Measurements from ENCODE around the gene PYCARD.
A peak's percentile ranks its signal among the peaks of the same experiment; 100 is the strongest.
"Not testable (repeated sequence)": the region's sequence is repeated elsewhere in the genome, so short reads cannot be mapped to it uniquely, and the experiment has no call there.

The PYCARD gene

DNA sequence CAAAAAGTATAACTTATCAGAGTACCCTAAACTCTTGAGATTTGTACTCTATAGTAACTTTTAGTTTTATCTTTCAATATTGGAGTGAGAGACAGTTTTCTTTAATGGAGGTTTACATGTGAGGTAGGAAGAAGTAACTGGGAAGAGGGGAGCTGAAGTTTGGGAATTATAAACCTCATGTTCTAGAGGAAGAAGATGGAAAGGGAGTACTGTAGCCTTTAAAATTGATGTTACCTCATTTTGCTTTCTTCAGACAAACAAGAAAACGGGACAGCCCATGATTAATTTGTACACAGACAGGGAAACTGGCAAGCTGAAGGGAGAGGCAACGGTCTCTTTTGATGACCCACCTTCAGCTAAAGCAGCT is 13.2 kb downstream of the PYCARD start:
- no peak for DNase-seq

DNA sequence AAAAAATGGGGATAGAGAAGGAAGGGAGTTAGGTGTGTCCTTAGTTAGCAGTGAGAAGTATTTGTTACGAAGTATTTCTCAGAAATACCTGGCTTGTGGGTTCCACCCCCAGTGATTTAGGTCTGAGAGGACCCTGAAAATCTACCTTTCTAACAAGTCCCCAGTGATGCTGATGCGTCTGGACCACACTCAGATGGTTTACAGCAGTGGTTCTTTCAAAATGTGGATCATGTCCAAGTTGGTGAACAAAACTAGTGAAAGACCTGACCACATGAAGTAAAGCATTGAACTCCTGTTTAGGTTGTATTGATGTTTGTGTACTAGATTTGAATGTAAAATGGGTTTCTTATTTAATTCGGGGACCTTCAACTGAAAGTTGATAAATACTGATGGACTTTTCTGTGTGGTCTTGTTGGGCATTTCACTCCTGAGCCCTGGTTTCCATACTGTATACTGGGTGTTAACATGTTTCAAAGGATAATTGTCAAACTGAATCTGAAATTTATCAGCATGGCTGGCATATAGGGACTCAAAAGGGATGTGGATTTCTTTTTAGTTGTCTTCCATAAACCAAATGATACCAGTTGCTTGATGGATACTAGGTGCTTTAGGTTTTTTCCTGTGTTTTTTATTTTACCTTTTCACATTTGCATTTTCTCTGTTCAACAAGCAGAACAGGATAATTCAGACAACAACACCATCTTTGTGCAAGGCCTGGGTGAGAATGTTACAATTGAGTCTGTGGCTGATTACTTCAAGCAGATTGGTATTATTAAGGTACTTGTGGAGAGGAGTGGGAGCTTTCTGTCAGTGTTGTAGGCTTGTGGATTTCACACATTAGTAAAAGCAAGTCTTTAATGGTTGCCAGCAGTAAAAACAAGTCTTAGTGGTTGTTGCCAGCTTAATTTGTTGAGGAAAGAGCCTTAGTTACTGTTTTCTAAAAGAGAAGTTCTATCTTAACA is 13.8 kb downstream of the PYCARD start:
- DNase-seq = no peak

GRCh38 chr16:31187808-31188189 is 14.8 kb downstream of the PYCARD start:
- no peak for DNase-seq

DNA sequence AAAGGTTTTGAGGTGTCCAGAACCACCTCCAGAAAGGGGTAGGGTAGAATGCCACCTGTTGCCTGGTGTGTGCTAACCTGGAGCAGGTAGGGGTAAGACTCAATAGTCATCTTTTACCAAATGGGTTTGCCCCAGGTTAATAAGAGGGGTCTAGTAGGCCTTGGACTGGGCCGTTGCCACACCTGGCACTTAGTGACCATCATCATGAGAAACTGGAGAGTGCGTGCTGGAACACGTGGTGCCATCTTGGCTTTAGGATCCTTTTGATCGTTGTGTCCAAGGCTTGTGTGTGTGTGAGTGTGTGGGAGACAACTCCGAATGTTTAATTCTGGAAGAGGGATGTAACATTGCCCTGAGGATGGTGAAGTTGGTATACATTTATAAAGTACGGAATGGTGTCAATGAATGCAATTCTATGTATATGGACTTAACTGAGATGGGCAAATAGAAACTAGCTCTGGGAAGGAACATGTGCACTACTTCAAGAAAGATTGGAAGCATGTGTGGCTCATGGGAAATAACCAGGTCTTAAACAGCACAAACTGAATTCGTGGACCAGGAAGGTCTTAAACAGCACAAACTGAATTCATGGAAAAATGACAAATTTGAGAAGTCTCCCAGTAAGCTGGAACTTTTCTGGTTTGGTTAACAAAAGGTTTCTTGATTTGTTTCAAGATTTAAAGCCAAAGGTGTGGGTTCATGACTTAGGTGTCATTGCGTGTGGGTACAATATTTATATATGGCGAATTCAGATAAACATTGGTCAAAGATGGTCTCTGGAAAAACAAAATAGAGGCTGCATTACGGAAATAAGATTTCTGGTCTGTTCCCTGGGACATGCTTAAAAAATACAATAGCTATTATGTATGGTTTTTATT is 15.4 kb downstream of the PYCARD start:
- no peak for DNase-seq

- no peak for DNase-seq
These were observed 16.4 kb downstream of the PYCARD start for GRCh38 chr16:31186176-31186575.

DNA sequence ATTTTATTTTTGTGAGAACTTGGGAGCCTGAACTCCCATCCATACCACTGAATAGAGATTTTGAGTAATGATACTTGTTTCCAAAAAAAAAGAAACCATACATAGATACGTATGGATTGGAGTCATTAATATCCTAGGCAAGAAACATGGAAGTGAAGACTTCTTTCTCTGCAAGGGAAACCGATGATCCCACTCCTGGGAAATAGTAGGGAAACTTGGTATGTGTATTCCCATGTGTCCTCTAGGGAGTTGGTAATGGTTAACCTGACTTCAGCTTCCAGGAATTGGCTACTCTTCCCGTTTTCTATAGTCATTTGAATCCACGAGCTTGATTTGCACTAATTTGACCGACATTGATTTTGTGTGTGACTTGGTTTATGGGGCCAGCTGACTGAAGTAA is 17.2 kb downstream of the PYCARD start:
- DNase-seq = no peak

DNA sequence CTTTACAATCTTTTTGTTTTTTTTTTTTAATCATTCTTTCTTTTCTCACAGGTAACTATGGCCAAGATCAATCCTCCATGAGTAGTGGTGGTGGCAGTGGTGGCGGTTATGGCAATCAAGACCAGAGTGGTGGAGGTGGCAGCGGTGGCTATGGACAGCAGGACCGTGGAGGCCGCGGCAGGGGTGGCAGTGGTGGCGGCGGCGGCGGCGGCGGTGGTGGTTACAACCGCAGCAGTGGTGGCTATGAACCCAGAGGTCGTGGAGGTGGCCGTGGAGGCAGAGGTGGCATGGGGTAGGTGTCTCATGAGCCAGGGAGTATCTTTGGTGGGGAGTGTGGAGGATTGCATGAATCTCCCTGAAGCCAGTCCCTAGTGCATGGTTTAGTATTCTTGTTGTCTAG is 17.7 kb downstream of the PYCARD start:
- no peak for DNase-seq

DNA sequence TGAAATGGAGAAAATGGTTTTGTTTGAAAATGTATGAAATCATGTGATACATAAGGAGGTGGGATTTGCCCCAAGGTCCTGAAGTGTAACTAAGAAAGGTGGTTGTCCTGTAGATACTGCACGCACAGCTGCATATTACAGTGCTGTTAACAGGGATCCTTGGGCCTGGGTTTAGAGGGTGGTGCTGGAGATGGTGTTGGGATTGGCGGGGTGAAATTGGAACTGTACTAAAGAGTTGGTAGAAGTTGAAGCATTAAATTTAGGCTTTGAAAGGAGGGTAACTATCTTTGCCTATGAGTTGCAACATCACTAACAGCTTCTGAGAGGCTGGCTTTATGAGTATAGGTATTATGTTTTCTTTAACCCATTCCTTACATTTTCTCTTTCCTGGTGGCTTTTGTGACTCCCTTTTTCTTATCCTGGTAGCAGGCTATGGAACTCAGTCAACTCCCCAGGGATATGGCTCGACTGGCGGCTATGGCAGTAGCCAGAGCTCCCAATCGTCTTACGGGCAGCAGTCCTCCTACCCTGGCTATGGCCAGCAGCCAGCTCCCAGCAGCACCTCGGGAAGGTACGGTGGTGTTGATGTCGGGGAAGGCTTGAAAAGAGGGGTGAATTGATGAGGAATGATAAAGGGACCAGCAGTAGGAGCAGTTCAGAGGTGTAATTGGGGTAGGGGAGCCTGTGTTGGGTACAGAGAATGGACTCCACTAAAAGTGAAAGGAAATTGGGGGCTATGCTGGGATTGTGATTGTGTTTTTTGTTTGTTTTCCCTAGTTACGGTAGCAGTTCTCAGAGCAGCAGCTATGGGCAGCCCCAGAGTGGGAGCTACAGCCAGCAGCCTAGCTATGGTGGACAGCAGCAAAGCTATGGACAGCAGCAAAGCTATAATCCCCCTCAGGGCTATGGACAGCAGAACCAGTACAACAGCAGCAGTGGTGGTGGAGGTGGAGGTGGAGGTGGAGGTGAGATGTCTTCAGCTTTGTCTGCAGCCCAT is 18.8 kb downstream of the PYCARD start:
- DNase-seq = no peak

DNA sequence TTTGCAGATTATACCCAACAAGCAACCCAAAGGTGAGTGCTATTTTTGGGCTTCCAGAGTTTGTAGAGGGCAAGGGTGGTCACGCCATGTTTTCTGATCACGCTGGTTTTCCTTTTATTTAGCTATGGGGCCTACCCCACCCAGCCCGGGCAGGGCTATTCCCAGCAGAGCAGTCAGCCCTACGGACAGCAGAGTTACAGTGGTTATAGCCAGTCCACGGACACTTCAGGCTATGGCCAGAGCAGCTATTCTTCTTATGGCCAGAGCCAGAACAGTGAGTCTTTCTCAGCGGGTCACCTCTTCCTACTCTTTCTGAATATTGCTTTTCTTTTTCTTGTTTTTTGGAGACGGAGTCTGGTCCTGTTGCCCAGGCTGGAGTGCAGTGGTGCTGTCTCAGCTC is 20.2 kb downstream of the PYCARD start:
- DNase-seq = no peak

- peak; percentile 62 for DNase-seq
These were observed 21.3 kb downstream of the PYCARD start for GRCh38 chr16:31181102-31181830.

DNA sequence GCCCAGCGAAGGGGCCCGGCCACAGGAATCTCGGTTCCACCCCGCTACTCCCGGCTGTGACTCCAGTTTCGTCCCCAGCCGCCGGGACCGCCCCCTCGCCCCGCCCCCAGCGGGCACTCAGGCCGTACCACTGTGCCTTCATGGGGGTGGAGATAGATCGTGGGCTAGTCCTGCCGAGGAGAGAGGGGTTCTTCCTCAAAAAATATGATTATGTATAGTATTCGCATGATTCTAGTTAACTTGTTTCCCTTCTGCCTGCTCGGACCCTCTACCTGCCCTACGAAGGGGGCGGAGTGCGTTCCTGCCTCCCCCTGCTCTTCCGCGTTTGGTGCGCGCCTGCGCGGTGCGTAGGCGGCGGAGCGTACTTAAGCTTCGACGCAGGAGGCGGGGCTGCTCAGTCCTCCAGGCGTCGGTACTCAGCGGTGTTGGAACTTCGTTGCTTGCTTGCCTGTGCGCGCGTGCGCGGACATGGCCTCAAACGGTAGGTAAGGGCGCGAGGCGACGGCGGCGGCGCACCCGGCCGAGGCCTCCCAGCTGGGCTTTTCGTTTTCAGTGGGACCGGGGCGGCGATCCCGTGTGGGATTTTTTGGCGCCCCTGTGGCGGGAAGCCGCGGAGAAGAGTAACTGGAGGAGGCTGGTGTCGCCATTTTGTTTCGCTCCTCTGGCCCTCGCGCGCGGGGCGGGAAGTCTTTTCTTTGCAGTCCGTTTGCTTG is 22.7 kb downstream of the PYCARD start, which contains the start of gene FUS:
Gene FUS (plus strand): TSS at position 393 of the 713 bp plus-strand sequence. CDS start 76 bp downstream, at position 469.
- peak; percentile 94 for DNase-seq

DNA sequence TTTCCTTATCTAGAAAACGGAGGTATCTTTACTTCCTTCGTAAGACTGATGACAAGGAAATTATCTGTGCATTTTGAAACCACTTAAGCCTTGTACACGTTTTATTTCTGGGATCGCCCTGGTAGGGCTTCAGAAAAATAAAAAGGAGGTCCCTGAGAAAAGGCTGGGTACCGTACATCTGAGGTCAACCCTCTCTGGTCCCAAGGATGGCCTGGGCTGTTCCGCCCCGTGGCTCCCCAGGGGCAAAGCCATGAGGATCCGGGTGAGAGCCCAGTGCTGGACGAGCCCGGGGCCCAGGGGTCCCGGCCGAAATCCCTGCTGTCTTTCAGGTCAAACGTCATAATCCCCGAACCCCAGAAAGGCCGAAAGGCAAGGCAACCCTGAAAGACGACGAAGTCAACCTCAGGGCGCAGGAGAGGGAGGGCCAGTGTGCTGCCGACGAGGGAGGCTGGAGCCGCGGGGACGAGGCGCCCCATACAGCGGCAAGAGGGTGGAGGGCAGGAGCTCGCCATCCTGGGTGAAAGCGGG is 23.3 kb downstream of the PYCARD start:
- no peak for DNase-seq

GRCh38 chr16:31177136-31177535 is 25.4 kb downstream of the PYCARD start:
- peak; percentile 66 for DNase-seq

GRCh38 chr16:31170048-31170447 is 32.5 kb downstream of the PYCARD start:
- DNase-seq = not testable (repeated sequence)

DNA sequence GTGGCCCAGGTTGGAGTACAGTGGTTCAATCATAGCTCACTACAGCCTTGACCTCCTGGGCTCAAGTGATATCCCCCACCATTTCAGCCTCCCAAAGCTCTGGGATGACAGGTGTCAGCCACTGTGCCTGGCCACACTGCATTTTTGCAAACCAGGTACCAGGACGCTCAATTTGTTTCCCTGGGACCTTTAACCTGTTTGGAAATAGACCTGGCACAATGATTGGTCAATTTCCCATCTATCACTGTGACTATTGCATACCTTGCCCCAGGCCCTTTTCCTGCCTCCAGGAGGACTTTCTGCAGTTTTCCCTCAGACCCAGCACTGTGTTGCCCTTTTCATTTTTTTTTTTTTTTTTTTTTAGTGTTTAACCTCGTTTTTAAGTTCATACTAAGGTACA is 33.7 kb downstream of the PYCARD start:
- DNase-seq = no peak

GRCh38 chr16:31167315-31167714 is 35.2 kb downstream of the PYCARD start:
- no peak for DNase-seq

GRCh38 chr16:31157136-31157535 is 45.4 kb downstream of the PYCARD start:
- DNase-seq = no peak

Measured in stimulated activated CD8-positive, alpha-beta memory T cell treated with anti-CD3 and anti-CD28 coated beads, Interleukin-4, amount 100 ng/mL, for 48 hours (primary cell).